Glutamatergic neuron (in vitro differentiated cells): ENCODE measurements around the gene PCSK4. TPM values are rescaled to one million over a fixed set of nuclear protein-coding genes. Genes with fewer than 3 reads are reported as not detected.
"Not testable (repeated sequence)": the region's sequence is repeated elsewhere in the genome, so short reads cannot be mapped to it uniquely, and the experiment has no call there.

ENCODE experiments used
- DNase-seq: peaks from one replicate; pipeline ENCODE4 v3.0.0; 2022
- H3K27ac Mint-ChIP-seq: one replicate; pipeline ENCODE4 v1.8.0; 2020; ENCODE audit warnings: mild to moderate bottlenecking, mixed read lengths, inconsistent platforms; ENCODE audit not compliant: unreplicated experiment
- H3K27me3 Mint-ChIP-seq: one replicate; pipeline ENCODE4 v1.8.0; 2020; ENCODE audit warnings: mild to moderate bottlenecking, moderate library complexity, mixed read lengths, inconsistent platforms; ENCODE audit not compliant: unreplicated experiment
- H3K36me3 Mint-ChIP-seq: one replicate; pipeline ENCODE4 v1.8.0; 2020; ENCODE audit warnings: mild to moderate bottlenecking, mixed read lengths, inconsistent platforms; ENCODE audit not compliant: unreplicated experiment
- H3K4me1 Mint-ChIP-seq: one replicate; pipeline ENCODE4 v1.8.0; 2020; ENCODE audit warnings: mild to moderate bottlenecking, low read depth, mixed read lengths, inconsistent platforms; ENCODE audit not compliant: unreplicated experiment
- H3K4me3 Mint-ChIP-seq: one replicate; pipeline ENCODE4 v1.8.0; 2020; ENCODE audit warnings: mild to moderate bottlenecking, mixed read lengths, inconsistent platforms; ENCODE audit not compliant: unreplicated experiment
- H3K9me3 Mint-ChIP-seq: one replicate; pipeline ENCODE4 v1.8.0; 2020; ENCODE audit warnings: mild to moderate bottlenecking, moderate library complexity, mixed read lengths, inconsistent platforms; ENCODE audit not compliant: unreplicated experiment
- CTCF ChIP-seq: fragments of 200-600 bp; sonication (generic); IDR thresholded peaks from one replicate; pipeline ENCODE4 v1.5.0; 2021; ENCODE audit not compliant: partially characterized antibody, unreplicated experiment
- total RNA-seq: library from RNA; stranded (reverse); fragmentation: NEBNext Ultra II Directional; extraction: Animal tissue kit (Norgen Biotek cat#: 25700); gene quantifications from one replicate; pipeline ENCODE4 v1.2.1, GENCODE V29; 2021; ENCODE audit not compliant: unreplicated experiment

The PCSK4 gene
- total RNA-seq, 1 donor from 2014 or later = 21.2 TPM

- H3K36me3 Mint-ChIP-seq = no peaks in the 10 kb centered on the region
- no peak for TF ChIP-seq CTCF
- peaks cover 8% of the 10 kb centered on the region for H3K9me3 Mint-ChIP-seq
- no peak overlapping the region for H3K27ac Mint-ChIP-seq
- H3K4me1 Mint-ChIP-seq = no peaks in the 10 kb centered on the region
- DNase-seq = no peak
- no peak overlapping the region for H3K4me3 Mint-ChIP-seq
- peaks cover 7% of the 10 kb centered on the region for H3K27me3 Mint-ChIP-seq
Measured at GRCh38 chr19:1532003-1532402, 41.9 kb upstream of the PCSK4 start.

- no peaks in the 10 kb centered on the region for H3K36me3 Mint-ChIP-seq
- no peak overlapping the region for H3K27ac Mint-ChIP-seq
- H3K27me3 Mint-ChIP-seq = peaks cover 9% of the 10 kb centered on the region
- H3K4me1 Mint-ChIP-seq = no peaks in the 10 kb centered on the region
- H3K4me3 Mint-ChIP-seq = no peak overlapping the region
- no peak for TF ChIP-seq CTCF
- no peak for DNase-seq
- peaks cover 8% of the 10 kb centered on the region for H3K9me3 Mint-ChIP-seq
Measured at GRCh38 chr19:1531587-1531986, 41.4 kb upstream of the PCSK4 start.

DNA sequence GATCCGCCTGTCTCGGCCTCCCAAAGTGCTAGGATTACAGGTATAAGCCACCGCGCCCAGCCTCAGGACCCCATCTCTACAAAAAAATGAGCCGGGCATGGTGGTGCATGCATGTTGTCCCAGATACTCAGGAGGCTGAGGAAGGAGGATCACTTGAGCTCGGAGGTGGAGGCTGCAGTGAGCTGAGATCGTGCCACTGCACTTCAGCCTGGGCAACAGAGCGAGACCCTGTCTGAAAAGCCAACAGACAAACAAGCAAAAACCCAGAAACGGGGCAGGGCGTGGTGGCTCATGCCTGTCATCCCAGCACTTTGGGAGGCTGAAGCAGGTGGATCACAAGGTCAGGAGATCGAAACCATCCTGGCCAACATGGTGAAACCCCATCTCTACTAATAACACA is 40.7 kb upstream of the PCSK4 start:
- DNase-seq, H3K4me3 Mint-ChIP-seq, H3K36me3 Mint-ChIP-seq, H3K4me1 Mint-ChIP-seq, H3K27ac Mint-ChIP-seq: not testable (repeated sequence)
- H3K9me3 Mint-ChIP-seq = peaks cover 10% of the 10 kb centered on the region
- peaks cover 11% of the 10 kb centered on the region for H3K27me3 Mint-ChIP-seq

GRCh38 chr19:1529430-1529816 is 39.3 kb upstream of the PCSK4 start:
- H3K9me3 Mint-ChIP-seq = peaks cover 15% of the 10 kb centered on the region
- peaks cover 19% of the 10 kb centered on the region for H3K27me3 Mint-ChIP-seq
- no peak overlapping the region for H3K27ac Mint-ChIP-seq
- peaks cover 5% of the 10 kb centered on the region for H3K36me3 Mint-ChIP-seq
- TF ChIP-seq CTCF = no peak
- H3K4me3 Mint-ChIP-seq = no peak overlapping the region
- DNase-seq = no peak
- peaks cover 1% of the 10 kb centered on the region for H3K4me1 Mint-ChIP-seq

DNA sequence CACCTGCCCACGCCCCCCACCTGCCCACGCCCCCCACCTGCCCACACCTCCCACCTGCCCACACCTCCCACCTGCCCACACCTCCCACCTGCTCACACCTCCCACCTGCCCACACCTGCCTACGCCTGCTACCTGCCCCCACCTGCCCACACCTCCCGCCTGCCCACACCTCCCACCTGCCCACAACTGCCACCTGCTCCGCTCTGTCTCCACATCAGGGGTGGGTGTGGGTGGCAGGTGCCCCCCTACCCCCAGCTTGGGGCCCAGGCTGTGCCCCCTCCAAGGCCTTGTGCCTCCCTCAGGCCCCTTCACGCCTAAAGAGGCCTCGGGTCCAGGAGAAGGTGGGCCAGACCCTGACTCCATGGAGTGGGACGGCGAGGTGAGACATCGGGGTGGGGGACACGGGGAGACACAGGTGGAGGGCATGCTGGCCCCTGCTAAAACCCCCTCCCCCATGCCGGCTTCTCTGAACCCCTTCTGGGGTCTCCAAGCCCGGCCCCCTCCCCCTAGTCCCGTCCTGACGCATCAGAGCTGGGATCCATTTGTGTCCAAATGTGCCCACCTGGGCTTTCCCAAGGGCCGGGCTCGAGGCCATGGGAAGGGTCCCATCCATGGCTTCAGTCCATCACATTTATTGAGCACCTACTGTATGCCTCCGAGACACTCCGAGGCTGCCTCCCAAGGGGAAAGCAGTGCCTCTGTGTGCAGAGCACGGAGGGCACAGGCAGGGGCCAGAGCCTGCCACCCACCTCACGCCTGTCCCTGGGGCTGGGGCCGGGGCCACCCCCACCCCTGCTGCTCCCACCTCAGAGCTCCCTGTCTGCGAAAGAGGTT is 38.7 kb upstream of the PCSK4 start:
- H3K4me1 Mint-ChIP-seq = peaks cover 3% of the 10 kb centered on the region
- peaks cover 20% of the 10 kb centered on the region for H3K27me3 Mint-ChIP-seq
- H3K4me3 Mint-ChIP-seq = no peak overlapping the region
- no peak for TF ChIP-seq CTCF
- peaks cover 15% of the 10 kb centered on the region for H3K9me3 Mint-ChIP-seq
- peaks cover 7% of the 10 kb centered on the region for H3K36me3 Mint-ChIP-seq
- no peak for DNase-seq
- no peak overlapping the region for H3K27ac Mint-ChIP-seq
